Stimulated activated naive CD8-positive, alpha-beta T cell treated with anti-CD3 and anti-CD28 coated beads, Interleukin-15, amount 100 ng/mL, for 72 hours (primary cell): ENCODE measurements around the gene P4HA2.
"Not testable (repeated sequence)": the region's sequence is repeated elsewhere in the genome, so short reads cannot be mapped to it uniquely, and the experiment has no call there.

ENCODE experiments used
- ATAC-seq: fragments of 150-1000 bp; cut with Tn5 transposase; 2 replicates; pipeline ENCODE4 v1.10.0; 2021; ENCODE audit warnings: mild to moderate bottlenecking, moderate library complexity
- DNase-seq, 2 donors: peaks; one replicate each; pipeline ENCODE4 v3.0.0; 2021 to 2022
- H3K27ac Mint-ChIP-seq, 2 donors: one replicate each; pipeline ENCODE4 v1.8.0; 2022; ENCODE audit warnings: mild to moderate bottlenecking in 2 of 2, mixed read lengths in 2 of 2, moderate library complexity in 2 of 2
- H3K27me3 Mint-ChIP-seq: one replicate; pipeline ENCODE4 v1.8.0; 2022; ENCODE audit warnings: mixed read lengths
- H3K4me1 Mint-ChIP-seq: one replicate; pipeline ENCODE4 v1.8.0; 2022; ENCODE audit warnings: mild to moderate bottlenecking, mixed read lengths
- H3K4me3 Mint-ChIP-seq, 2 donors: one replicate each; pipeline ENCODE4 v1.8.0; 2022; ENCODE audit warnings: mild to moderate bottlenecking in 2 of 2, mixed read lengths in 2 of 2, moderate library complexity in 1 of 2
- H3K9me3 Mint-ChIP-seq, 2 donors: one replicate each; pipeline ENCODE4 v1.8.0; 2022; ENCODE audit warnings: mixed read lengths in 2 of 2

P4HA2 gene

DNA sequence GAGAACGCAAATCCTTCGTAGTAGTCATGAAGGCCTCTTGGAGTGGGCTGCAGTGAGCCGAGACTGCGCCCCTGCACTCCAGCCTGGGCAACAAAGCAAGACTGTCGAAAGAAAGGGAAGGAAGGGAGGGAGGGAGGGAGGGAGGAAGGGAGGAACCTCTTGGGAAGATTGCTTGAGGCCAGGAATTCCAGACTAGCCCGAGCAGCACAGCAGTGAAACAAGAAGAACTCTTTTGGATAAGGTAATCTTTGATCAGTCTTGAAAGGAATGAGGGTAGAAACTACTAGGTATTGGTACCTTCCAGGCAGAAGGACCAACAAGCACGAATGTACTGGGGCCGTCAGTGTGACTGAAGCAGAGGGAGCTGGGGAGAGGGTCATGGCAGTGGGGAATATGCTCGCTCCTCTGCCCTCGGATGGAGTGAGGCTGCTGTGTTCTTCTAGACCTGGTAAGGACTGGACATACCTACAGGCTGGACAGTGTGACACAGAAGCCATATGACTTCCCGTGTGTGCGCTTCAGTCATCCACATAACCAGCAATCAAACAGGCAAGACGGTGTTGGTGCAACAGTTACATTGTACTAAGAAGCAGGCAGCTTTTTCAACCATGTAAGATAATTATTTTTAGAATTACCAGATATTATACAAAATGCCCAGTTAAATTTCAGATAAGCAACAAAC, 45.2 kb downstream of the P4HA2 start:
- DNase-seq (no peak), ATAC-seq (no peak)
- H3K27me3 Mint-ChIP-seq: peaks cover 12% of the 10 kb centered on the region
- no peak overlapping the region for H3K27ac Mint-ChIP-seq
- no peak overlapping the region for H3K4me3 Mint-ChIP-seq
- peaks cover 5 to 11% of the 10 kb centered on the region in 2 donors for H3K9me3 Mint-ChIP-seq
- peaks cover 29% of the 10 kb centered on the region for H3K4me1 Mint-ChIP-seq

DNA sequence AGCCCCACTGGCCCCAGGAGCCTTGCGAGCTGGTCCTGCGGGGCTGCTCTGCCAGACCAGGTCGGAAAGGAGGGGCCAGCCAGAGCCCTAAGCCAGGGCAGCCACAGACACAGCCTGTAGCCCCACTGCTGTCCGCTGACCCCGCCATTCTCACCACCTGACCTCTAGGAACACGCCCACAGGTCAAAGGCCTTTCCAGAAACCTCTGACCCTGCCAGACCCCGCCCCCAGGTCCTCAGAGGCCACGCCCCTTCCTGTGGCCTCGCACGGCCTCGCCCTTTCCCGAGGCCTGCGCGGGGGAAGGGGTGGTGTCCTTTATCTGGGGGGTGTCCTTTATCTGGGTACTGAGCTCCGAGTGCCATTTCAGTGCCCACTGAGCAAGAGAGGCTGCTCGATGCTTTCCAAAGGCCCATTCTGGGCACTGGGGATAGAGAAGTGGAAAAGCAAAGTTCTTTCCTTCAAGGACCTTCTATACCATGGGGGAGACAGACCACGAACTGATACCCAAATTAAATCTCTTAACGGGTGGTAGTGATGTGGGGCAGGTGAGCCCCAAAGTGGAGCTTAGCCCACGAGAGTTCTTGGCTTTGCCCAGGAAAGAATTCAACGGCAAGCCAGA, 46.5 kb downstream of the P4HA2 start:
- DNase-seq (no peak), ATAC-seq (no peak)
- Mint-ChIP-seq H3K9me3 (peaks cover 5 to 11% of the 10 kb centered on the region in 2 donors), H3K4me1 (peaks cover 43% of the 10 kb centered on the region), H3K27ac (no peak overlapping the region), H3K4me3 (no peak overlapping the region), H3K27me3 (peaks cover 3% of the 10 kb centered on the region)

DNA sequence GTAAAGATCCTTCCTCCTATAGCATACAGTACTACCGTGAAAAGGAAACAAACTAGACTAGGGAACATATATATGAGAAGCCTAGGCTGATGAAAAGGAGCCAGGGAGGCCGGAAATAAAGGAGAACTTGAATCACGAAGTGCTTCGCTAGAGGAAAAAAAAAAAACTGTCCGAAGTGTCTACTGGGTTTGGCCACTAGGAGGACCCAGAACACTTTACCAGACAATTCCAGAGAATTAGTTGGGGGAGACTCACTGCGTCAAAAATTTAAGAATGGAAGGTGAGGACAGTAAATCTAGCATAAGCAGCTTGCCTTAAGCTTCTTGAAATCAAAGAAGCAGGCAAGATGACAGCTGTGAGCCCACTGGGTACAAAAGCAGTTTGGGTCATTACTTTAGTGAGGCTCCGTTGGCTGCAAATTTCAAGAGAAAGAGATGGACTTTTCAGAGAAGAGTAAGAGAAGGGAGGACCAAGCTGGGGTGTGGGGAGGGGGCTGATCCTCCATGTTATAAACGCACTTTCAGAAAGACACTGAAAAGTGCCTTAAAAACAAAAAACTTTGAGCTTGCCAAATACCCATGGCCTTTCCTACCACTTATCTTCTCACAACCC, 47.4 kb downstream of the P4HA2 start:
- Mint-ChIP-seq H3K4me1 (peaks cover 44% of the 10 kb centered on the region), H3K27me3 (no peaks in the 10 kb centered on the region), H3K27ac (peak overlapping the region in 1 of 2 donors; percentile 35), H3K4me3 (peak overlapping the region in 1 of 2 donors; percentile 10), H3K9me3 (peaks cover 5 to 11% of the 10 kb centered on the region in 2 donors)
- no peak for ATAC-seq
- no peak for DNase-seq

DNA sequence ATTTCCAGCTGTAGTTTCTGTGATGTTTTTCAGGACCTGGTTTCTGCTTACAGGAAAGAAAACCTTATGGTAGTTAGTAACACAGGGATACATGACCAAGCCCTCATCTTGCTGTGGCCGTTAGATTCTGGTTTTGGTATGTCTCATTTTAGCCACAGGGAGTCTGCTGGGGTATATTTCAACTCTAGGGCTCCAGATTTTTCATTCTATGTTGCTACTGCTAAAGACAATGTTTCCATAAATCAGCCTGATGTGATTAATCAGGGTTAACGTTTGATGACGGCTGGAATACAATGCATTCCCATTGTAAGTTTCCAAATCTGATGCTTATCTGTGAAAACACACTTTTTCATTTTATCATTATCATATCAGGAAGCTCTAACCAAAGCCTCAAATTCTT, 48.2 kb downstream of the P4HA2 start:
- H3K9me3 Mint-ChIP-seq: peaks cover 5 to 11% of the 10 kb centered on the region in 2 donors
- H3K4me3 Mint-ChIP-seq: no peak overlapping the region
- H3K27me3 Mint-ChIP-seq: no peaks in the 10 kb centered on the region
- peak; percentile 72 for ATAC-seq
- peaks cover 44% of the 10 kb centered on the region for H3K4me1 Mint-ChIP-seq
- no peak overlapping the region for H3K27ac Mint-ChIP-seq
- no peak for DNase-seq

DNA sequence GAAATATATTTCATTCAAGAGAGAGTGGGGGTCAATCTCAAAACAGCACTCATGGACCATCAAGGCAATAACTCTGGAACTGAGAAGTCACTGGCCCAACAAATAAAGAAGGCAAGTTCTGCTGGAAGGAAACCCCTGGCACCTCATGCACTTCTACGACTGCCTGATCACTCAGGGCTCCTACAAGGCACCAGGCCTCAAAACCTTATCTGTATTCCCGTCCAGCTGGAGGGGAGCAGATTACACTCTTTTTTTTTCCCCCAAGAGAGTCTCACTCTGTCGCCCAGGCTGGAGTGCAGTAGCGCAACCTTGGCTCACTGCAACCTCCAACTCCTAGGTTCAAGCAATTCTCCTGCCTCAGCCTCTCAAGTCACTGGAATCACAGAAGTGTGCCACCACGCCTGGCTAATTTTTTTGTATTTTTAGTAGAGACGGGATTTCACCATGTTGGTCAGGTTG, 49.9 kb downstream of the P4HA2 start:
- DNase-seq (no peak), ATAC-seq (no peak)
- H3K27ac Mint-ChIP-seq: no peak overlapping the region
- no peak overlapping the region for H3K4me3 Mint-ChIP-seq
- H3K9me3 Mint-ChIP-seq: no peaks in the 10 kb centered on the region
- peaks cover 44% of the 10 kb centered on the region for H3K4me1 Mint-ChIP-seq
- H3K27me3 Mint-ChIP-seq: no peaks in the 10 kb centered on the region

DNA sequence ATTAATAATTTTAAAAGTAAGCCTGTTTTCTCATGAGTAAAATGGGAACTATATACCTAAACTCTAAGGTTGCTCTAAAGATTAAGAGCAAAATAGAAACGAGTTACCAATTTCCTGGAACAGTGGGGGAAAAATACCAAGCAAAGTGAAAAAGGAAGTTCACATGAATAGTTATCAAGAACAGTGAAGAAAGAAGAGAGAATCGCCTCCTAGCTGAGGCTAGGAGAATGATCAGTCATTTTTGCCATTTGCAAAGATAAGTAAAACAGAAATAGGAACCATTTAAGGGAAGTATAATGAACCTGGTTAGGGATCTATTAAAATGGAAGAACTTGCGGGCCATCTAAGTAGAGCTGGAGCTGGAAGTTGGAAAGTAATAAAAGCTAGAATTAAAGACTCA, 50.7 kb downstream of the P4HA2 start:
- DNase-seq (no peak), ATAC-seq (peak; percentile 61)
- Mint-ChIP-seq H3K4me1 (peaks cover 44% of the 10 kb centered on the region), H3K4me3 (peak overlapping the region; percentile 19 to 27), H3K27me3 (no peaks in the 10 kb centered on the region), H3K9me3 (no peaks in the 10 kb centered on the region), H3K27ac (no peak overlapping the region)

DNA sequence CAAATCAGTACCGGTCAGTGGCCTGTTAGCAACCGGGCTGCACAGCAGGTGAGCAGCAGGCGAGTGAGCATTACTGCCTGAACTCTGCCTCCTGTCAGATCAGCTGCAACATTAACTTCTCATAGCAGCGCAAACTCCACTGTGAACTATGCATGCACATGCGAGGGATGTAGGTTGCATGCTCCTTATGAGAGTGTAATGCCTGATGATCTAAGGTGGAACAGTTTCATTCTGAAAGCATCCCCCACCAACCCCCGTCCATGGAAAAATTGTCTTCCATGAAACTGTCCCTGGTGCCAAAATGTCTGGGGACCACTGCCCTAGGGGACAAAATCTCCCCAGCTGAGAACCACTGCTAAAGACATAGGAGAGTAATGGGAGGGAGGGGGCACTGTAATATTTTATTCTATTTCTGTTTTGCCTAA, 51.1 kb downstream of the P4HA2 start:
- Mint-ChIP-seq H3K9me3 (no peaks in the 10 kb centered on the region), H3K4me1 (peaks cover 44% of the 10 kb centered on the region), H3K27ac (no peak overlapping the region), H3K27me3 (no peaks in the 10 kb centered on the region), H3K4me3 (peak overlapping the region; percentile 19 to 38)
- peak; percentile 81 for ATAC-seq
- DNase-seq: peak; percentile 7 to 43

DNA sequence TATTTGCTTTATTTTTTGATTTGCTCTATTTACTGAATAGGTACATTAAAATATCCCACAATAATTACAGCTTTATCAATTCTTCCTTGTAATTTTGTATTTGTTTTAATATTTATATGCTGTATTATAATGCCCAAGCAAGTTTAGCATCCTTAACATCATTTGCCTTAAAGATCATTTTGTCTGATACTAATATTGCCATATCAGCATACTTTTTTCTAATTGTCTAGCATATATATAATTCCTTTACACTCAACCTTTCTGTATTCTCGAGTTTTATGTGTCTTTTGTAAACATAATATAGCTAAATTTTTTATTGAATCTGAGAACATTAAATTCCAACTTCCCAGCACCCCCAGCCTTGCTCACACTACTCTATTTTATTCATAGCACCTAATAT, 64.7 kb downstream of the P4HA2 start:
- DNase-seq (no peak), ATAC-seq (no peak)
- peaks cover 7 to 14% of the 10 kb centered on the region in 2 donors for H3K9me3 Mint-ChIP-seq
- no peak overlapping the region for H3K4me3 Mint-ChIP-seq
- no peak overlapping the region for H3K27ac Mint-ChIP-seq
- H3K4me1 Mint-ChIP-seq: no peaks in the 10 kb centered on the region
- peaks cover 16% of the 10 kb centered on the region for H3K27me3 Mint-ChIP-seq

DNA sequence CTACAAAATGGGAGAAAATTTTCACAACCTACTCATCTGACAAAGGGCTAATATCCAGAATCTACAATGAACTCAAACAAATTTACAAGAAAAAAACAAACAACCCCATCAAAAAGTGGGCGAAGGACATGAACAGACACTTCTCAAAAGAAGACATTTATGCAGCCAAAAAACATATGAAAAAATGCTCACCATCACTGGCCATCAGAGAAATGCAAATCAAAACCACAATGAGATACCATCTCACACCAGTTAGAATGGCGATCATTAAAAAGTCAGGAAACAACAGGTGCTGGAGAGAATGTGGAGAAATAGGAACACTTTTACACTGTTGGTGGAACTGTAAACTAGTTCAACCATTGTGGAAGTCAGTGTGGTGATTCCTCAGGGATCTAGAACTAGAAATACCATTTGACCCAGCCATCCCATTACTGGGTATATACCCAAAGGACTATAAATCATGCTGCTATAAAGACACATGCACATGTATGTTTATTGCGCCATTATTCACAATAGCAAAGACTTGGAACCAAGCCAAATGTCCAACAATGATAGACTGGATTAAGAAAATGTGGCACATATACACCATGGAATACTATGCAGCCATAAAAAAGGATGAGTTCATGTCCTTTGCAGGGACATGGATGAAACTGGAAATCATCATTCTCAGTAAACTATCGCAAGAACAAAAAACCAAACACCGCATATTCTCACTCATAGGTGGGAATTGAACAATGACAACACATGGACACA, 65.9 kb downstream of the P4HA2 start:
- H3K4me1 Mint-ChIP-seq, H3K9me3 Mint-ChIP-seq, H3K27ac Mint-ChIP-seq: not testable (repeated sequence)

DNA sequence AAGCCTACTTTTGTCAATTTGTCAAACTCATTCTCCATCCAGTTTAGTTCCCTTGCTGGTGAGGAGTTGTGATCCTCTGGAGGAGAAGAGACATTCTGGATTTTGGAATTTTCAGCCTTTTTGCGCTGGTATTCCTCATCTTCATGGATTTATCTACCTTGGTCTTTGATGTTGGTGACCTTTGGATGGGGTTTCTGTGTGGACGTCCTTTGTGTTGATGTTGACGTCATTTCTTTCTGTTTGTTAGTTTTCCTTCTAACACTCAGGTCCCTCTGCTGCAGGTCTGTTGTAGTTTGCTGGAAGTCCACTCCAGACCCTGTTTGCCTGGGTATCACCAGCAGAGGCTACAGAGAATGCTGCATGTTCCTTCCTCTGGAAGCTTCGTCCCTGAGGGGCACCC, 71.2 kb downstream of the P4HA2 start:
- no peak overlapping the region for H3K4me3 Mint-ChIP-seq
- peaks cover 42% of the 10 kb centered on the region for H3K27me3 Mint-ChIP-seq
- peaks cover 31 to 47% of the 10 kb centered on the region in 2 donors for H3K9me3 Mint-ChIP-seq
- ATAC-seq: no peak
- no peak for DNase-seq
- no peak overlapping the region for H3K27ac Mint-ChIP-seq
- no peaks in the 10 kb centered on the region for H3K4me1 Mint-ChIP-seq

More for the DNA sequence above, 65.9 kb downstream of the P4HA2 start:
- peaks cover 14% of the 10 kb centered on the region for H3K27me3 Mint-ChIP-seq
- not testable (repeated sequence) for ATAC-seq, H3K4me3 Mint-ChIP-seq, DNase-seq

DNA sequence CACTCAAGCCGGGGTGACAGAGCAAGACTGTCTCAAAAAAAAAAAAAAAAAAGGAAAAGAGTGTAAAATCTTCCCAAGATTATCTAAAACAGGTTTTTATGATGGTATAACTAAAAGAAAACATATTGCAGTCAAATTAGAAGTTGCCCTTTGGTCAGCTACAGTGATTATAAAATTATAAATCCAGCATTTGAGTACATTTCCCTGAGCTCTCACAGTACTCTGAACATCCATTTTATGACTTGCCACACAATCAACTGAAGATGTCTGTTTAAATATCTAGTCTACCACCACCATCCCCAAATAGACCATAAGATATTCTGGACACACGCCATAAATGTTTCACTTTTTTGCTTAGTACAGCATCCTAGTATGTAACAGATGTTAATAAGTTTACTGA, 77.1 kb downstream of the P4HA2 start:
- H3K4me1 Mint-ChIP-seq: no peaks in the 10 kb centered on the region
- peaks cover 59% of the 10 kb centered on the region for H3K27me3 Mint-ChIP-seq
- no peak overlapping the region for H3K4me3 Mint-ChIP-seq
- peaks cover 24 to 36% of the 10 kb centered on the region in 2 donors for H3K9me3 Mint-ChIP-seq
- H3K27ac Mint-ChIP-seq: no peak overlapping the region
- no peak for DNase-seq
- ATAC-seq: no peak

DNA sequence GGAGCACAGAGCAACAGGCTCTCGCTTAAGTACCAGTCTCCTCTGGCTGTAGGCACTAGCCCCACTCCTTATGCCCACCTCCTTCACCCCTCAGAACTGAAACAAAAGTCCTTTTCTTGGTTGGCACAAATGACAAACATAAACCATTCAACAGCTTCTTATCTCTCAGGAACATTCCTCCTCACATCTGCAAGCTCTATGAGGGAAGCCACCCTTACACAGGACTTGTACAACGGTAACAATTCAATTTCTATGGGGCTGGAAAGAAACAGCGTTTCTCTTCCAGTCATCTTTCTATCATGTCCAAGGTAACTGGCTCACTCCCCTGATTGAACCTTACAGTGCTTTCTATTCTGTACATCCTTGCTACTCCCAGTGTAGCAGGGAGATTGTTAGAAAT, 80.0 kb downstream of the P4HA2 start:
- Mint-ChIP-seq H3K4me1 (no peaks in the 10 kb centered on the region), H3K27ac (no peak overlapping the region), H3K9me3 (peaks cover 27 to 32% of the 10 kb centered on the region in 2 donors), H3K27me3 (peaks cover 41% of the 10 kb centered on the region), H3K4me3 (no peak overlapping the region)
- ATAC-seq (no peak), DNase-seq (no peak)

DNA sequence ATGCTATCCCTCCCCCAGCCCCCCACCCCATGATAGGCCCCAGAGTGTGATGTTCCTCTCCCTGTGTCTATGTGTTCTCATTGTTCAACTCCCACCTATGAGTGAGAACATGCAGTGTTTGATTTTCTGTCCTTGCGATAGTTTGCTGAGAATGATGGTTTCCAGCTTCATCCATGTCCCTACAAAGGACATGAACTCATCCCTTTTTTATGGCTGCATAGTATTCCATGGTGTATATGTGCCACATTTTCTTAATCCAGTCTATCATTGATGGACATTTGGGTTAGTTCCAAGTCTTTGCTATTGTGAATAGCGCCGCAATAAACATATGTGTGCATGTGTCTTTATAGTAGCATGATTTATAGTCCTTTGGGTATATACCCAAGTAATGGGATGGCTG, 82.3 kb downstream of the P4HA2 start:
- not testable (repeated sequence) for H3K4me3 Mint-ChIP-seq, H3K4me1 Mint-ChIP-seq, DNase-seq, ATAC-seq, H3K27ac Mint-ChIP-seq
- H3K27me3 Mint-ChIP-seq: peaks cover 47% of the 10 kb centered on the region
- H3K9me3 Mint-ChIP-seq: peaks cover 25 to 28% of the 10 kb centered on the region in 2 donors

DNA sequence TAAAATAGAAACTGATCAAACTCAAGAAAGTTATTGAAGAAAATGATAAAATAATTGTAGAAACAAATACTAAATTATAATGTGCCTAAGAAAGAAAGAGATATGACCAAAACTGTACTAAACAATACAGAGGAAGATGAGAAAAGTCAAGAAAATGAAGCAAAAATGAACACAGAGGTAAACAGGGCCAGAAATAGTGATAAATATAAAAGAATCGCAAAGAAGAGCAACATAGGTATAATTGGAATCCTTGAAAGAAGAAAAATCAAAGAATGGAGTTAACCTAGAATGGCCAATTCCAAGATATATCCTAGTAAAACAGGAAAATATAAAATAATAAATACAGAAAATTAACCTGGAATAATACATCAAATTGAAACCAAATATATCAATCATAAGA, 84.5 kb downstream of the P4HA2 start:
- ATAC-seq (no peak), DNase-seq (no peak)
- H3K27ac Mint-ChIP-seq: no peak overlapping the region
- H3K4me3 Mint-ChIP-seq: no peak overlapping the region
- H3K9me3 Mint-ChIP-seq: peaks cover 36 to 45% of the 10 kb centered on the region in 2 donors
- H3K4me1 Mint-ChIP-seq: no peaks in the 10 kb centered on the region
- peaks cover 43% of the 10 kb centered on the region for H3K27me3 Mint-ChIP-seq

DNA sequence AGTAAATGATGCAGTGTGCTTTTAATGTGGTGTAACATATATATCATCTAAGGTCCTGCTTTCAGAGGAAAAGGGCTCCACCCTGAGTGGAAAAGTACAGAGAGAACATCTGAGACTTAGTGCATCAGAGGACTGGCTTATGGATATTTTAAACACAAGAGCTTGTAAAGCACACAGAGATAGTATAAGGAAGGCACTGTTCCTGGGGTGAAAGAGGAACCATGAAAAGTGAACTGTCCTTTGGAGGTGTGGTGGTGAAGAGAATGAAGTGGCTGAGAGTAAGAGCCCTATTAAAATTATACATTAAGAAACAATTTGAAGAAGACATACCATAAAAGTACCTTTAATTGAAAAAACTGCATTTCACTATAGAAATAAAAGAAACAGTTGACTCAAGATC, 85.2 kb downstream of the P4HA2 start:
- DNase-seq (no peak), ATAC-seq (no peak)
- H3K27me3 Mint-ChIP-seq: peaks cover 36% of the 10 kb centered on the region
- no peaks in the 10 kb centered on the region for H3K4me1 Mint-ChIP-seq
- H3K4me3 Mint-ChIP-seq: no peak overlapping the region
- peaks cover 36 to 45% of the 10 kb centered on the region in 2 donors for H3K9me3 Mint-ChIP-seq
- H3K27ac Mint-ChIP-seq: no peak overlapping the region
